Hepatocyte (in vitro differentiated cells): ENCODE data around the gene PIGN. TPM values are rescaled to one million over a fixed set of nuclear protein-coding genes. Genes with fewer than 3 reads are reported as not detected.

Source experiments
- DNase-seq: peaks from one replicate; pipeline ENCODE4 v3.0.0-alpha.2; 2016; ENCODE audit warnings: low spot score
- H2AFZ ChIP-seq: fragments of 200-600 bp; sonication (generic); 2 replicates; pipeline ENCODE4 v1.6.0; 2016; ENCODE audit warnings: antibody characterized with exemption, mild to moderate bottlenecking
- H3K27ac ChIP-seq: fragments of 200-600 bp; sonication (generic); 2 replicates; pipeline ENCODE4 v1.5.1; 2016; ENCODE audit warnings: mild to moderate bottlenecking
- H3K27me3 ChIP-seq: fragments of 200-600 bp; sonication (generic); 2 replicates; pipeline ENCODE4 v1.6.1; 2016
- H3K36me3 ChIP-seq: fragments of 200-600 bp; sonication (generic); replicated peaks from 2 replicates; pipeline ENCODE4 v1.5.1; 2016; ENCODE audit warnings: low read depth; ENCODE audit not compliant: insufficient read depth
- H3K4me1 ChIP-seq: fragments of 200-600 bp; sonication (generic); 2 replicates; pipeline ENCODE4 v1.5.1; 2016; ENCODE audit warnings: mild to moderate bottlenecking, moderate library complexity; ENCODE audit not compliant: insufficient read depth
- H3K4me2 ChIP-seq: fragments of 200-600 bp; sonication (generic); 2 replicates; pipeline ENCODE4 v1.6.0; 2016
- H3K4me3 ChIP-seq: fragments of 200-600 bp; sonication (generic); 2 replicates; pipeline ENCODE4 v1.5.1; 2016; ENCODE audit warnings: mild to moderate bottlenecking
- H3K79me2 ChIP-seq: fragments of 200-600 bp; sonication (generic); 2 replicates; pipeline ENCODE4 v1.6.0; 2017; ENCODE audit warnings: mild to moderate bottlenecking
- H3K9me2 ChIP-seq: fragments of 200-600 bp; sonication (generic); replicated peaks from 2 replicates; pipeline ENCODE4 v1.6.0; 2017; ENCODE audit warnings: mild to moderate bottlenecking; ENCODE audit not compliant: insufficient read depth
- H3K9me3 ChIP-seq: fragments of 200-600 bp; sonication (generic); 2 replicates; pipeline ENCODE4 v1.5.1; 2016; ENCODE audit warnings: low read depth, mild to moderate bottlenecking
- H4K20me1 ChIP-seq: fragments of 200-600 bp; sonication (generic); 2 replicates; pipeline ENCODE4 v1.6.0; 2016; ENCODE audit warnings: mild to moderate bottlenecking; ENCODE audit not compliant: insufficient read depth, poor library complexity, severe bottlenecking
- CTCF ChIP-seq: fragments of 200-600 bp; sonication (generic); IDR thresholded peaks from 2 replicates; pipeline ENCODE4 v1.5.1; 2016; ENCODE audit warnings: antibody characterized with exemption, mild to moderate bottlenecking; ENCODE audit not compliant: poor library complexity
- EZH2 ChIP-seq: fragments of 200-600 bp; sonication (generic); IDR thresholded peaks from 2 replicates; pipeline ENCODE4 v1.6.1; 2016; ENCODE audit warnings: antibody characterized with exemption, mild to moderate bottlenecking, borderline replicate concordance
- EZH2phosphoT487 ChIP-seq: fragments of 200-600 bp; sonication (generic); IDR thresholded peaks from one replicate; pipeline ENCODE4 v1.6.1; 2018; ENCODE audit warnings: antibody characterized with exemption, mild to moderate bottlenecking, low read depth, moderate library complexity; ENCODE audit not compliant: unreplicated experiment, severe bottlenecking
- WGBS: methylation state at CpG from one replicate; pipeline ENCODE4 v1.1.6; 2016; ENCODE audit warnings: low lambda C conversion rate; ENCODE audit errors: missing lambda C conversion rate; 5-methylcytosine and 5-hydroxymethylcytosine counted together
- polyA plus RNA-seq: library from polyadenylated mRNA; unstranded; fragments of >200 nt; fragmentation: Nextera tagmentation; extraction: Ambion mirVana; gene quantifications from 2 replicates; pipeline ENCODE4 v1.2.1, GENCODE V29; 2016
- total RNA-seq: library from RNA; depleted of rRNA; stranded (reverse); fragments of >200 nt; gene quantifications from 2 replicates; pipeline ENCODE4 v1.2.3, GENCODE V29; 2014

PIGN gene
- total and polyA plus RNA-seq, 2 experiments from 2014 or later: 18.9 to 42.9 TPM

GRCh38 chr18:62126737-62127136, 60.1 kb downstream of the PIGN start:
- no peak overlapping the region for H3K27ac ChIP-seq
- no peaks in the 10 kb centered on the region for H4K20me1 ChIP-seq
- H3K4me2 ChIP-seq: no peak overlapping the region
- H3K9me2 ChIP-seq: no peaks in the 10 kb centered on the region
- DNase-seq: no peak
- no peaks in the 10 kb centered on the region for H3K27me3 ChIP-seq
- H3K4me3 ChIP-seq: no peak overlapping the region
- H3K4me1 ChIP-seq: no peaks in the 10 kb centered on the region
- 95% methylated on average over 2 of the region's 2 CpGs for WGBS
- no peaks in the 10 kb centered on the region for H3K36me3 ChIP-seq
- H2AFZ ChIP-seq: no peak overlapping the region
- TF ChIP-seq EZH2 (no peak), EZH2phosphoT487 (no peak), CTCF (no peak)
- H3K79me2 ChIP-seq: no peaks in the 10 kb centered on the region
- H3K9me3 ChIP-seq: no peaks in the 10 kb centered on the region

- no peak for TF ChIP-seq EZH2phosphoT487
- no peak for TF ChIP-seq EZH2
- TF ChIP-seq CTCF: no peak
Observed at GRCh38 chr18:62125702-62126101, 61.2 kb downstream of the PIGN start.

GRCh38 chr18:62122330-62122729, 64.5 kb downstream of the PIGN start:
- no peaks in the 10 kb centered on the region for H3K9me3 ChIP-seq
- TF ChIP-seq EZH2phosphoT487 (no peak), CTCF (no peak), EZH2 (no peak)
- no peaks in the 10 kb centered on the region for H3K36me3 ChIP-seq
- no peak overlapping the region for H3K4me2 ChIP-seq
- H3K79me2 ChIP-seq: no peaks in the 10 kb centered on the region
- no peak for DNase-seq
- 69% methylated on average over 1 of the region's 1 CpG for WGBS
- H3K4me3 ChIP-seq: no peak overlapping the region
- H3K27me3 ChIP-seq: no peaks in the 10 kb centered on the region
- no peak overlapping the region for H2AFZ ChIP-seq
- H3K9me2 ChIP-seq: no peaks in the 10 kb centered on the region
- H3K27ac ChIP-seq: no peak overlapping the region
- H3K4me1 ChIP-seq: no peaks in the 10 kb centered on the region
- H4K20me1 ChIP-seq: no peaks in the 10 kb centered on the region

More at GRCh38 chr18:62125702-62126101, 61.2 kb downstream of the PIGN start:
- Histone ChIP-seq H3K4me2 (no peak overlapping the region), H3K9me3 (no peaks in the 10 kb centered on the region), H4K20me1 (no peaks in the 10 kb centered on the region), H2AFZ (no peak overlapping the region), H3K36me3 (no peaks in the 10 kb centered on the region), H3K27ac (no peak overlapping the region), H3K9me2 (no peaks in the 10 kb centered on the region), H3K4me3 (no peak overlapping the region), H3K79me2 (no peaks in the 10 kb centered on the region), H3K27me3 (no peaks in the 10 kb centered on the region), H3K4me1 (no peaks in the 10 kb centered on the region)
- WGBS: 97% methylated on average over 2 of the region's 2 CpGs
- DNase-seq: no peak

GRCh38 chr18:62119884-62120283, 67.0 kb downstream of the PIGN start:
- H3K9me2 ChIP-seq: no peaks in the 10 kb centered on the region
- TF ChIP-seq EZH2 (no peak), CTCF (no peak), EZH2phosphoT487 (no peak)
- H3K4me2 ChIP-seq: no peak overlapping the region
- no peaks in the 10 kb centered on the region for H4K20me1 ChIP-seq
- no peak overlapping the region for H3K27ac ChIP-seq
- 96% methylated on average over 1 of the region's 1 CpG for WGBS
- H3K36me3 ChIP-seq: no peaks in the 10 kb centered on the region
- H3K27me3 ChIP-seq: no peaks in the 10 kb centered on the region
- no peaks in the 10 kb centered on the region for H3K9me3 ChIP-seq
- no peaks in the 10 kb centered on the region for H3K4me1 ChIP-seq
- H3K79me2 ChIP-seq: no peaks in the 10 kb centered on the region
- no peak for DNase-seq
- no peak overlapping the region for H3K4me3 ChIP-seq
- H2AFZ ChIP-seq: no peak overlapping the region
